ENCODE measurements around the gene TLK2.

DNA sequence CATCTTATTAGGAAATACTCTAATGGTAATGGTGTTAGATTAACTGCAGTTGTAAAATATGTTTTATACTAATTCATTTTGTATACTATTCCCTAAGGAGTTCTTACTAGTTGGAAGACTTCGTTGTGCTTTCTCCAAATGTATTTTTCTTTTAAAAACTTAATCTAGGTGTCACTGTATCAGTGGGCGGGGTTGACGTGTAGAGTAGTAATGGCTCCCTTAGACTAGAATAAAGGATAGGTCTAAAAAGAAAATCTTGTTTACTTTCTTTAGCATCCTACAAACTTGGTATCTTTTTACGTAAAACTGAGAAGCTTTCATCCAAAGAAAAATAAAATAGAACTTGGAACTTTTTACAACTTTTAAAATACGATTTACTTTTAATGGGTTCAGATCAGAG, 93.9 kb downstream of the TLK2 start:
- TF ChIP-seq POLR2A (IDR thresholded peaks at IDR 0.05) (no peak), CTCF (IDR thresholded peaks at IDR 0.05) (no peak)

Measured in suprapubic skin (tissue), 3 donors.